ENCODE measurements around the gene ATXN1. TPM values are rescaled to one million over a fixed set of nuclear protein-coding genes. Genes with fewer than 3 reads are reported as not detected.

The ATXN1 gene
- polyA plus RNA-seq, 1 donor (not counting 4 experiments of a cell fraction or from before 2014, with no cell fraction given), result 9.7 TPM

DNA sequence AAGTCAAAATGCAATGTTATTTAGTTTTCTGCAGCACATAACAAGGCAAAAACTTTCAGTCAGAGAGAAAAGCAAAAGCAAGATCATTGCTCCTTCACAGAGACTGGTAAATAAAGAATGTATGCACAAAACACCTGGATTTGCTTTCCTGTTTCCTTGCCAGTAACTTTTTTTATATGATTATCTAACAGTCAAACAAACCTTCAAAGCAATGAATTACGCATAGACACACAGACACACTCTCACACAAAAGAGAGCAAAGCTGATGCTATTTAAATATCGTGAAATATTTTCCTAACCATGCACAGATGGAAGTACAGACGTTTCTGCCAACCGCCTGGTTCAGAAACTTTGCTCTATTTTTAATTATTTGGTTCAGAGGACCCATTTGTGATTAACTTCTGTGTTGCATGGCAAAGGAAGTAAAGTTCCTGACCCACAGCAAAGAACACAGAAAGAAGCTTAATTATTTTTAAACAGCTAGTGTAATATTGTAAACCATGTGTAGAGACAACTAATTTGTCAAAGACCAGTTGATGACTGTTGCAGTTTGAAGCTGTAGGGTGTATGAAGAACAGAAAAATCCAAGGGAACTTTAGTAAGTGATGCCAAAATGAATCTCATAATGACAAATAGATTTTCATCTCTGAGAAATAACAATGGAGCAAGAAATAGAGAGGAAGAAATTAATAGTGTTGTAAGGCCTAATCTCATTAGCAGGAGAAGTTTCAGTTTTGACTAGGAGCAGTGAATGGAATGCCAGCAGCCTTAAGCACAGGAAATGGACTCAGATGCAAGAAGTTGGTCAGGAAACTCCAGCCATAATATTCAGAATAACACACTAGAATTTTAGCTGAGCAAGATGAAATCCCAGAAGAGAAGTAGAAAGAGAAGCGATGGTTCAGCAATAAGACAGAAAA, 24.1 kb downstream of the ATXN1 start:
- H3K9me1 ChIP-seq (ENCODE audit: control insufficient read depth, extremely low read depth, insufficient read depth, low read length), result no peaks in the 10 kb centered on the region
- DNase-seq (ENCODE audit: low read depth, low spot score), result no peak
- dilution Hi-C loops (cut with MboI; ENCODE audit: extremely low pct_ligation_motif_present, low sequenced_read_pairs), result no loop called here
- H3K9me3 ChIP-seq (ENCODE audit: control insufficient read depth, low read depth, low read length), result no peaks in the 10 kb centered on the region
- peak overlapping the region; percentile 45 for H3K27ac ChIP-seq (ENCODE audit: control insufficient read depth, insufficient read depth, low read length)
- no peaks in the 10 kb centered on the region for H4K20me1 ChIP-seq (ENCODE audit: control insufficient read depth, extremely low read depth, insufficient read depth, low read length)
- TF ChIP-seq EZH2 (IDR thresholded peaks at IDR 0.05; ENCODE audit: low read length), result no peak
- TF ChIP-seq, protein P1, sequence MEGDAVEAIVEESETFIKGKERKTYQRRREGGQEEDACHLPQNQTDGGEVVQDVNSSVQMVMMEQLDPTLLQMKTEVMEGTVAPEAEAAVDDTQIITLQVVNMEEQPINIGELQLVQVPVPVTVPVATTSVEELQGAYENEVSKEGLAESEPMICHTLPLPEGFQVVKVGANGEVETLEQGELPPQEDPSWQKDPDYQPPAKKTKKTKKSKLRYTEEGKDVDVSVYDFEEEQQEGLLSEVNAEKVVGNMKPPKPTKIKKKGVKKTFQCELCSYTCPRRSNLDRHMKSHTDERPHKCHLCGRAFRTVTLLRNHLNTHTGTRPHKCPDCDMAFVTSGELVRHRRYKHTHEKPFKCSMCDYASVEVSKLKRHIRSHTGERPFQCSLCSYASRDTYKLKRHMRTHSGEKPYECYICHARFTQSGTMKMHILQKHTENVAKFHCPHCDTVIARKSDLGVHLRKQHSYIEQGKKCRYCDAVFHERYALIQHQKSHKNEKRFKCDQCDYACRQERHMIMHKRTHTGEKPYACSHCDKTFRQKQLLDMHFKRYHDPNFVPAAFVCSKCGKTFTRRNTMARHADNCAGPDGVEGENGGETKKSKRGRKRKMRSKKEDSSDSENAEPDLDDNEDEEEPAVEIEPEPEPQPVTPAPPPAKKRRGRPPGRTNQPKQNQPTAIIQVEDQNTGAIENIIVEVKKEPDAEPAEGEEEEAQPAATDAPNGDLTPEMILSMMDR (optimal IDR thresholded peaks at IDR 0.05 in 1 of 3, IDR thresholded peaks at IDR 0.05 in 1 of 3, conservative IDR thresholded peaks at IDR 0.05 in 1 of 3; ENCODE audit: extremely low read depth in 1 of 3, insufficient read depth in 2 of 3, low read length in 3 of 3), result no peak
- H2AFZ ChIP-seq (ENCODE audit: control insufficient read depth, low read length), result peak overlapping the region; percentile 11
- peak overlapping the region; percentile 8 for H3K9ac ChIP-seq (ENCODE audit: control insufficient read depth, extremely low read depth, insufficient read depth, low read length)
- H3K4me2 ChIP-seq (ENCODE audit: control insufficient read depth, extremely low read depth, insufficient read depth, low read depth, low read length), result peak overlapping the region; percentile 63
- no peaks in the 10 kb centered on the region for H3K36me3 ChIP-seq (ENCODE audit: control insufficient read depth in 2 of 2, extremely low read depth in 1 of 2, insufficient read depth in 2 of 2, low read length in 2 of 2)
- peaks cover 2% of the 10 kb centered on the region for H3K79me2 ChIP-seq (ENCODE audit: control insufficient read depth, insufficient read depth, low read length)
- peaks cover 55% of the 10 kb centered on the region for H3K4me1 ChIP-seq (ENCODE audit: control insufficient read depth, extremely low read depth, insufficient read depth, low read length)
- FAIRE-seq, result peak; percentile 63
- no peaks in the 10 kb centered on the region for H3K27me3 ChIP-seq (ENCODE audit: control insufficient read depth, extremely low read depth, insufficient read depth, low read length)
- peak overlapping the region in 2 of 3 experiments; percentile 38 to 53 for H3K4me3 ChIP-seq (ENCODE audit: control insufficient read depth in 2 of 3, extremely low read depth in 1 of 3, insufficient read depth in 2 of 3, low read depth in 1 of 3, low read length in 3 of 3)

DNA sequence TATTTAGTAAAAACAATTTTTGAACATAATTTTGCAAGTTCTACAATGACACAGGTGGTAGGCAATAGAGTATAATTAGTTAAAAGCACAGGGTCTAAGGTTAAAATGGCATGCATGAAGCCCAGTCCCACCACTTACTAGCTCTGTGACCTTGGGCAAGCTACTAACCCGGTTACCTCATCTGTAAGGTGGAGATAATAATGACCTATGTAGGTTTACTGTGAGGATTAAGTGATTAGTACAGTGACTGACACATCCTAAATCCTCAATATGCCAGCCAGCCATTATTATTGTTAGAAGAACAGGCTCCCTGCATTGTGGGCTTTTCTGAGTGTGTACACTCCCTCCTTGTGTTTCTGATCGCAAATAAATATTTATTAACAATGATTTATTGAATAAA, 26.2 kb downstream of the ATXN1 start:
- no peaks in the 10 kb centered on the region for H3K27me3 ChIP-seq (ENCODE audit: control insufficient read depth, extremely low read depth, insufficient read depth, low read length)
- no peak overlapping the region for H2AFZ ChIP-seq (ENCODE audit: control insufficient read depth, low read length)
- DNase-seq (ENCODE audit: low read depth, low spot score) (no peak), FAIRE-seq (no peak)
- no peak for TF ChIP-seq EZH2 (IDR thresholded peaks at IDR 0.05; ENCODE audit: low read length)
- H3K4me1 ChIP-seq (ENCODE audit: control insufficient read depth, extremely low read depth, insufficient read depth, low read length), result peaks cover 38% of the 10 kb centered on the region
- no peak overlapping the region for H3K4me2 ChIP-seq (ENCODE audit: control insufficient read depth, extremely low read depth, insufficient read depth, low read depth, low read length)
- no peaks in the 10 kb centered on the region for H3K9me3 ChIP-seq (ENCODE audit: control insufficient read depth, low read depth, low read length)
- H4K20me1 ChIP-seq (ENCODE audit: control insufficient read depth, extremely low read depth, insufficient read depth, low read length), result no peaks in the 10 kb centered on the region
- H3K79me2 ChIP-seq (ENCODE audit: control insufficient read depth, insufficient read depth, low read length), result peaks cover 5% of the 10 kb centered on the region
- no peak overlapping the region for H3K4me3 ChIP-seq (ENCODE audit: control insufficient read depth in 2 of 3, extremely low read depth in 1 of 3, insufficient read depth in 2 of 3, low read depth in 1 of 3, low read length in 3 of 3)
- no peak overlapping the region for H3K27ac ChIP-seq (ENCODE audit: control insufficient read depth, insufficient read depth, low read length)
- dilution Hi-C loops (cut with MboI; ENCODE audit: extremely low pct_ligation_motif_present, low sequenced_read_pairs), result no loop called here
- H3K36me3 ChIP-seq (ENCODE audit: control insufficient read depth in 2 of 2, extremely low read depth in 1 of 2, insufficient read depth in 2 of 2, low read length in 2 of 2), result no peaks in the 10 kb centered on the region
- no peaks in the 10 kb centered on the region for H3K9me1 ChIP-seq (ENCODE audit: control insufficient read depth, extremely low read depth, insufficient read depth, low read length)
- H3K9ac ChIP-seq (ENCODE audit: control insufficient read depth, extremely low read depth, insufficient read depth, low read length), result no peak overlapping the region

Measured in keratinocyte (primary cell).